ENCODE results near the gene PCNT. TPM values are rescaled to one million over a fixed set of nuclear protein-coding genes. Genes with fewer than 3 reads are reported as not detected.

Gene PCNT
- total and polyA plus RNA-seq, 2 donors (not counting 1 experiment from before 2014, with no cell fraction given): 20.3 to 58.1 TPM

GRCh38 chr21:46394595-46395104 lies 70.7 kb downstream of the PCNT start:
- Mint-ChIP-seq H3K4me1 (no peaks in the 10 kb centered on the region), H3K9me3 (ENCODE audit: insufficient read depth) (no peaks in the 10 kb centered on the region), H3K27ac (no peak overlapping the region), H3K4me3 (no peak overlapping the region), H3K27me3 (no peaks in the 10 kb centered on the region)
- Histone ChIP-seq H3K79me2 (ENCODE audit: control insufficient read depth, insufficient read depth, low read length) (no peaks in the 10 kb centered on the region), H3K27me3 (replicated peaks in 1 of 4; ENCODE audit: control extremely low read depth in 1 of 4, control insufficient read depth in 3 of 4, insufficient read depth in 4 of 4, low read length in 3 of 4) (no peaks in the 10 kb centered on the region), H4K20me1 (ENCODE audit: control insufficient read depth, insufficient read depth, low read length, poor library complexity, severe bottlenecking) (no peaks in the 10 kb centered on the region), H3K4me2 (replicated peaks; ENCODE audit: low read depth, low read length, poor library complexity, severe bottlenecking) (no peak overlapping the region), H3K36me3 (replicated peaks in 1 of 2; ENCODE audit: control extremely low read depth in 1 of 2, control insufficient read depth in 1 of 2, extremely low read depth in 1 of 2, insufficient read depth in 2 of 2, low read length in 1 of 2) (peaks cover 0 to 14% of the 10 kb centered on the region in 2 experiments), H3K9me3 (ENCODE audit: control extremely low read depth in 1 of 3, control insufficient read depth in 2 of 3, insufficient read depth in 1 of 3, low read length in 2 of 3) (no peaks in the 10 kb centered on the region), H2AFZ (ENCODE audit: insufficient read depth, low read depth, low read length, poor library complexity, severe bottlenecking) (no peak overlapping the region), H3K27ac (ENCODE audit: low read length in 2 of 2) (no peak overlapping the region), H3K4me3 (ENCODE audit: control extremely low read depth in 1 of 5, extremely low read depth in 1 of 5, insufficient read depth in 1 of 5, low read depth in 2 of 5, low read length in 4 of 5) (no peak overlapping the region), H3K9ac (ENCODE audit: low read length) (no peak overlapping the region), H3K4me1 (ENCODE audit: control insufficient read depth in 2 of 2, insufficient read depth in 2 of 2, low read length in 2 of 2) (no peaks in the 10 kb centered on the region)
- intact Hi-C loops (cut with micrococcal nuclease): no loop called here
- DNase-seq (no peak), ATAC-seq (ENCODE audit: low read depth) (no peak)
- no peak for TF ChIP-seq EZH2 (IDR thresholded peaks at IDR 0.05; ENCODE audit: borderline replicate concordance, insufficient read depth, low read depth, low read length, poor library complexity, severe bottlenecking)
- TF ChIP-seq CTCF (IDR thresholded peaks at IDR 0.05): no peak
- WGBS (ENCODE audit: insufficient coverage): 87% methylated on average over 11 of the region's 13 CpGs
- ChIA-PET CTCF (no interaction called here), POLR2A (no interaction called here)

- no peak overlapping the region for H2AFZ ChIP-seq (ENCODE audit: insufficient read depth, low read depth, low read length, poor library complexity, severe bottlenecking)
- CTCF ChIA-PET: no interaction called here
- whole genome bisulfite sequencing (ENCODE audit: insufficient coverage): over 99% methylated on average over 17 of the region's 21 CpGs
- intact Hi-C loops (cut with micrococcal nuclease): no loop called here
- no peaks in the 10 kb centered on the region for H3K79me2 ChIP-seq (ENCODE audit: control insufficient read depth, insufficient read depth, low read length)
- Mint-ChIP-seq H3K9me3 (ENCODE audit: insufficient read depth) (no peaks in the 10 kb centered on the region), H3K4me3 (no peak overlapping the region), H3K4me1 (no peaks in the 10 kb centered on the region), H3K27me3 (no peaks in the 10 kb centered on the region), H3K27ac (no peak overlapping the region)
- POLR2A ChIA-PET: no interaction called here
- no peaks in the 10 kb centered on the region for H3K4me1 ChIP-seq (ENCODE audit: control insufficient read depth in 2 of 2, insufficient read depth in 2 of 2, low read length in 2 of 2)
- H3K36me3 ChIP-seq (replicated peaks in 1 of 2; ENCODE audit: control extremely low read depth in 1 of 2, control insufficient read depth in 1 of 2, extremely low read depth in 1 of 2, insufficient read depth in 2 of 2, low read length in 1 of 2): peaks cover 0 to 26% of the 10 kb centered on the region in 2 experiments
- H4K20me1 ChIP-seq (ENCODE audit: control insufficient read depth, insufficient read depth, low read length, poor library complexity, severe bottlenecking): no peaks in the 10 kb centered on the region
- no peak overlapping the region for H3K4me3 ChIP-seq (ENCODE audit: control extremely low read depth in 1 of 5, extremely low read depth in 1 of 5, insufficient read depth in 1 of 5, low read depth in 2 of 5, low read length in 4 of 5)
- no peak overlapping the region for H3K4me2 ChIP-seq (replicated peaks; ENCODE audit: low read depth, low read length, poor library complexity, severe bottlenecking)
- TF ChIP-seq CTCF (IDR thresholded peaks at IDR 0.05): no peak
- no peaks in the 10 kb centered on the region for H3K9me3 ChIP-seq (ENCODE audit: control extremely low read depth in 1 of 3, control insufficient read depth in 2 of 3, insufficient read depth in 1 of 3, low read length in 2 of 3)
- H3K27me3 ChIP-seq (replicated peaks in 1 of 4; ENCODE audit: control extremely low read depth in 1 of 4, control insufficient read depth in 3 of 4, insufficient read depth in 4 of 4, low read length in 3 of 4): no peaks in the 10 kb centered on the region
- DNase-seq (no peak), ATAC-seq (ENCODE audit: low read depth) (no peak)
- H3K27ac ChIP-seq (ENCODE audit: low read length in 2 of 2): no peak overlapping the region
- no peak overlapping the region for H3K9ac ChIP-seq (ENCODE audit: low read length)
Observed at GRCh38 chr21:46397211-46397905, 73.4 kb downstream of the PCNT start.

All from B cell (primary cell).